GM23248 (cell line): ENCODE results near the gene CSTPP1. TPM values are rescaled to one million over a fixed set of nuclear protein-coding genes. Genes with fewer than 3 reads are reported as not detected.
A peak's percentile ranks its signal among the peaks of the same experiment; 100 is the strongest.

Source experiments
- DNase-seq: peaks from one replicate; pipeline ENCODE4 v3.0.0-alpha.2; 2015
- H2AFZ ChIP-seq: fragments of 200-600 bp; sonication (generic); 2 replicates; pipeline ENCODE4 v1.6.1; 2016; ENCODE audit warnings: antibody characterized with exemption
- H3F3A ChIP-seq: fragments of 200-600 bp; sonication (generic); 2 replicates; pipeline ENCODE4 v1.6.1; 2016; ENCODE audit warnings: mild to moderate bottlenecking, antibody characterized with exemption, mixed run types; ENCODE audit not compliant: insufficient read depth
- H3K27ac ChIP-seq: fragments of 200-600 bp; sonication (generic); 2 replicates; pipeline ENCODE4 v1.5.1; 2016; ENCODE audit warnings: mild to moderate bottlenecking
- H3K27me3 ChIP-seq: fragments of 200-600 bp; sonication (generic); replicated peaks from 2 replicates; pipeline ENCODE4 v1.6.1; 2016; ENCODE audit warnings: mild to moderate bottlenecking; ENCODE audit not compliant: insufficient read depth
- H3K36me3 ChIP-seq: fragments of 200-600 bp; sonication (generic); 2 replicates; pipeline ENCODE4 v1.6.1; 2016; ENCODE audit warnings: low read depth, mild to moderate bottlenecking
- H3K4me1 ChIP-seq: fragments of 200-600 bp; sonication (generic); 2 replicates; pipeline ENCODE4 v1.6.1; 2016; ENCODE audit warnings: mild to moderate bottlenecking; ENCODE audit not compliant: insufficient read depth
- H3K4me2 ChIP-seq: fragments of 200-600 bp; sonication (generic); one replicate; pipeline ENCODE4 v1.6.1; 2016; ENCODE audit warnings: mild to moderate bottlenecking; ENCODE audit not compliant: unreplicated experiment
- H3K4me3 ChIP-seq: fragments of 200-600 bp; sonication (generic); 2 replicates; pipeline ENCODE4 v1.5.1; 2016; ENCODE audit warnings: mild to moderate bottlenecking
- H3K79me2 ChIP-seq: fragments of 200-600 bp; sonication (generic); 2 replicates; pipeline ENCODE4 v1.6.1; 2016; ENCODE audit warnings: mild to moderate bottlenecking; ENCODE audit not compliant: insufficient read depth
- H3K9ac ChIP-seq: fragments of 200-600 bp; sonication (generic); 2 replicates; pipeline ENCODE4 v1.6.1; 2016; ENCODE audit warnings: mild to moderate bottlenecking
- H3K9me2 ChIP-seq: fragments of 200-600 bp; sonication (generic); 2 replicates; pipeline ENCODE4 v1.6.1; 2016; ENCODE audit warnings: mixed run types, mild to moderate bottlenecking, moderate library complexity; ENCODE audit not compliant: insufficient read depth
- H3K9me3 ChIP-seq: fragments of 200-600 bp; sonication (generic); one replicate; pipeline ENCODE4 v1.6.1; 2017; ENCODE audit warnings: low read depth
- H4K20me1 ChIP-seq: fragments of 200-600 bp; sonication (generic); 2 replicates; pipeline ENCODE4 v1.6.0; 2016; ENCODE audit not compliant: insufficient read depth
- EZH2 ChIP-seq: fragments of 200-600 bp; sonication (generic); IDR thresholded peaks from 2 replicates; pipeline ENCODE4 v1.6.1; 2018; ENCODE audit warnings: antibody characterized with exemption, mild to moderate bottlenecking; ENCODE audit not compliant: insufficient read depth, poor library complexity, severe bottlenecking
- EZH2phosphoT487 ChIP-seq: fragments of 200-600 bp; sonication (generic); IDR thresholded peaks from 2 replicates; pipeline ENCODE4 v1.6.1; 2018; ENCODE audit warnings: antibody characterized with exemption, moderate library complexity, mild to moderate bottlenecking, low read depth; ENCODE audit not compliant: insufficient read depth
- WGBS, 2 experiments: methylation state at CpG; one replicate each; pipeline ENCODE4 v1.1.6; 2015 to 2017; ENCODE audit warnings: low lambda C conversion rate in 2 of 2, low coverage in 1 of 2; ENCODE audit errors: missing lambda C conversion rate in 2 of 2; 5-methylcytosine and 5-hydroxymethylcytosine counted together
- in situ Hi-C: fragments of 300-500 bp; cut with MboI; formaldehyde crosslinking; loops from 2 replicates; pipeline ENCODE4 v1.15.0; 2020
- polyA plus RNA-seq: library from polyadenylated mRNA; unstranded; fragments of >200 nt; fragmentation: Nextera tagmentation; extraction: Ambion mirVana; gene quantifications from 2 replicates; pipeline ENCODE4 v1.2.1, GENCODE V29; 2016
- total RNA-seq: library from RNA; depleted of rRNA; stranded (reverse); fragments of >200 nt; shearing (Covaris generic); gene quantifications from 2 replicates; pipeline ENCODE4 v1.2.3, GENCODE V29; 2014

Gene CSTPP1
- total and polyA plus RNA-seq, 2 experiments from 2014 or later: 21.7 to 39.9 TPM

DNA sequence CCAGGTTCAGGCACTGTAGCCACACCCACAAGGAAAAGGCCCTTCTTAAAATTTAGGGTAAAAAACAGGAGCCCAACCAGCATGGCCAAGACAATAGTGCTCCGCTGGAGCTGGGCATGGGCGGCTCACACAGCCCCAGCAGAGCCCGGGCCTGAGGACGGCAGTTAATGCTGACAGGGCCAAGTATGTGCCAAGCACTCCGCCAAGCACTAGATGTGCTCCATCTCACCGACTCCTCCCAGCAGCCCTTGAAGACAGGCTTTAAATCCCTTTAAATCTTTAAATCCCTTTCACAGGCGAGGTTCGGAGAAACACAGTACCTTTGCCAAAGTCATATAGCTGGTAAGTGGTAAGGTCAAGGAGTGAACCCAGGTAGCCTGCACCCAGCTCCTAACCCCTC lies 235.3 kb downstream of the CSTPP1 start:
- no peaks in the 10 kb centered on the region for H3F3A ChIP-seq
- in situ Hi-C loops: no loop called here
- H3K4me1 ChIP-seq: peaks cover 10% of the 10 kb centered on the region; the same call in 1 of the 2 replicates
- H3K36me3 ChIP-seq: peaks cover 26% of the 10 kb centered on the region; the same call in 1 of the 2 replicates
- H3K27ac ChIP-seq: no peak overlapping the region
- H3K9me2 ChIP-seq: no peaks in the 10 kb centered on the region
- H3K4me2 ChIP-seq: no peak overlapping the region
- H3K4me3 ChIP-seq: no peak overlapping the region
- TF ChIP-seq EZH2phosphoT487: no peak
- no peak for TF ChIP-seq EZH2
- no peaks in the 10 kb centered on the region for H3K27me3 ChIP-seq
- no peak overlapping the region for H2AFZ ChIP-seq
- H3K9me3 ChIP-seq: no peaks in the 10 kb centered on the region
- peaks cover 96% of the 10 kb centered on the region for H3K79me2 ChIP-seq
- DNase-seq: no peak
- WGBS, 2 experiments: 61 to 62% methylated on average over 8 of the region's 8 CpGs
- H3K9ac ChIP-seq: no peak overlapping the region
- no peaks in the 10 kb centered on the region for H4K20me1 ChIP-seq

DNA sequence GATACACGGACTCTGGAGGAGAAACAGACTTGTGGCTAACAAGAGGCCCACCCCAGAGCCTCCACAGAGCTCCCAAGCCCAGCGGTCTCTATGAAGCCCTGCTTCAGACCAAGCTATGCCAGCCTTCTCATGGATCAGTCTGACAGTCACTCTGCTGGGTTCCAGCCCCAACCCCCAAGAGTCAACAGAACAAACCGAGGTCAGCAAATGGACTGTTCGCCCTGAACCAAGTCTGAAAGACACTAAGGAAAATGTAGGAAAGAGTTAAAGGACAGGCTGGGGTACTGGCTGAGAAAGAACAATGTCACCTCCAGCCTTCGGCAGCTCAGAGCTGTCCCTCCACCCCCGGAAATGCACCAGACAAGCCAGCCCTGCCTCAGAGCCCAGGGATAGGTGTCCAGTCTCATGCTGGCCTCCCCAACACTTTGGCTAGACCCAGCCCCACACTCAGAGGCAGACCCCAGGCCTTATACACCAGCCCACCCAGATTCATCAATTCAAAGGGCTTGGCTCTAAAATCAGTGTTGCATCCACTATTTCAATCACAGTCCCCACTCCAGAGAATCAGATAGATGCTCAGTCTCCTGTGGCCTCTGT lies 236.3 kb downstream of the CSTPP1 start:
- in situ Hi-C loops: no loop called here
- Histone ChIP-seq H3K9ac (no peak overlapping the region), H2AFZ (no peak overlapping the region), H3K27me3 (no peaks in the 10 kb centered on the region), H3K79me2 (peaks cover 86% of the 10 kb centered on the region), H3K4me2 (no peak overlapping the region), H4K20me1 (no peaks in the 10 kb centered on the region), H3K4me3 (no peak overlapping the region), H3K9me2 (no peaks in the 10 kb centered on the region), H3K4me1 (peaks cover 13% of the 10 kb centered on the region), H3K36me3 (peaks cover 20% of the 10 kb centered on the region; the same call in 1 of the 2 replicates), H3F3A (no peaks in the 10 kb centered on the region), H3K27ac (no peak overlapping the region), H3K9me3 (no peaks in the 10 kb centered on the region)
- TF ChIP-seq EZH2 (no peak), EZH2phosphoT487 (no peak)
- 64 to 65% methylated on average over 6 of the region's 6 CpGs for WGBS, 2 experiments
- DNase-seq: no peak

DNA sequence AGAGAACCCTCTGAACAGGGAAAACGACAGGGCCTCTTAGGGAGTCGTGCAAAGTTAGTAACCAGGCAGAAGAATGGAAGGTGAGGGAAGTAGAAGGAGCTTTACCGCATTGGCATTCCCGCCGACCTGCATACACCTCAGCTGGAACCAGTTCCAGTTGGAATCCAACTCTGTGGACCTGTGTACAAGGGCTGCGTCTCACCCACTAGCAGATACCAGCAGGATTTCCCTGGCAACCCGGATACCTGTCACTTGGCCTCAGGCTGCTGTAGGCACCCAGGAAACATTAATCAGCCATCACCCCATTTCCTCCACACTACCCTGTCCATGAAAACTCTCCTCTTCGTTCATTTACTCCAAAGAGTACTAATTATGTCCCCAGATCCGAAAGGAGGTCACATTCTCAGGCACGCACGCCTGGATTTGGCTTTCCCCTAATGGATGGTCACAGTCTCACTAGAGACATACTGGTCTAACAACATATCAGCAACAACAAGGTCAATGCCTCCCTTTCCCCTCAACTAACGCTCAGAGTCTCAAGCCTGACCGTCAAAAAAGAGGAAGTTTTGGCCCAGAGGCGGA lies 239.3 kb downstream of the CSTPP1 start:
- no peaks in the 10 kb centered on the region for H3F3A ChIP-seq
- peak overlapping the region; percentile 97 for H3K9ac ChIP-seq
- no peaks in the 10 kb centered on the region for H4K20me1 ChIP-seq
- peak overlapping the region; percentile 82; the same call in 1 of the 2 replicates for H2AFZ ChIP-seq
- peaks cover 15% of the 10 kb centered on the region for H3K4me1 ChIP-seq
- H3K79me2 ChIP-seq: peaks cover 56% of the 10 kb centered on the region
- 30 to 34% methylated on average over 14 of the region's 14 CpGs for WGBS, 2 experiments
- no peak for TF ChIP-seq EZH2phosphoT487
- H3K9me2 ChIP-seq: no peaks in the 10 kb centered on the region
- H3K27ac ChIP-seq: peak overlapping the region; percentile 76
- H3K9me3 ChIP-seq: no peaks in the 10 kb centered on the region
- in situ Hi-C loops: no loop called here
- DNase-seq: no peak
- H3K4me3 ChIP-seq: peak overlapping the region; percentile 96
- peaks cover 9% of the 10 kb centered on the region; the same call in 1 of the 2 replicates for H3K36me3 ChIP-seq
- peak overlapping the region; percentile 90 for H3K4me2 ChIP-seq
- no peaks in the 10 kb centered on the region for H3K27me3 ChIP-seq

DNA sequence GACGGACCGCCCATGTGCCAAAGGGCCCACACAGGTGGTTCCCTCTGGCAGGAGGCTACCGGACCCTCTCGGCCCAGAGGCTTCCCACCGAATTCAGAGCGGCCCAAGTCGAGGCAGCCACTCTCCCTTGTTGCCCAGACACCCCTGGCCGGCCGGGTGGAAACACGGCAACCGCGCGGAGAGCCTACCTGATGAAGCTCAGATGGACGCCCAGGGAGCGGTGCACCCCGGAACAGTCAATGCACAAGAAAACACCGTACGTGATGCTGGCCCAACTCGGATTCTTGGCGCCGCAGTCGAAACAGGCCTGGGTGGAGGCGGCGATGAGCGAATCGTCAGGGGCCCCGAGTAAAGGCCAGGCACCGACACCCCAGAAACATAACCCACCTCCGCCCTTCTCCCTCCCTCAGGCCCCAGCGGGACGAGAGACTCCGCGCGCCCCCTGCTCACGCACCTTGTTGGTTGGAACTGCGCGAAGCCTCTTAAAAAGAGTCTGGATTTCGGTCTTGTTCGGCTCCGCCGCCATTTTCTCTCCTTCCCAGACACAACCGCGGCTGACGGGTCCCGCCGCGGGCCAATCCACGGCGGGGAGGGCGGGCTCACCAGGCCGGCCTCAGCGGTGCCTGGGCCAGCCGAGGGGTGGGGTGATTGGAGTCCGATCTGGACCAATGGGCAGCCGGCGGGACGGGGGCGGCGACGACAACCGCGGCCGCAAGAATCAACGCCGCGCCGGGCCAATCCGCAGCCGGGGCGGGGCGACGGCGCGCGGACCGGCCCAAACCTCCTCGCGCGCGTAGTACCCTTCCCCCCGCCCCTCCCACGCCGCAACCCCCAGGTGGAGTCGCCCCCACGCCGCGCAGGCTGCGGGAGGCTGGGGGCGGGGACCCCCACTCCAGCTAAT lies 240.0 kb downstream of the CSTPP1 start, which contains the start of gene ARFGAP2:
Gene ARFGAP2 (minus strand): TSS at position 552 of the 901 bp plus-strand sequence. CDS start 26 bp downstream, at position 526.
- Histone ChIP-seq H3K9me3 (no peaks in the 10 kb centered on the region), H4K20me1 (no peaks in the 10 kb centered on the region), H3K36me3 (peaks cover 2% of the 10 kb centered on the region; the same call in 1 of the 2 replicates), H2AFZ (peak within 1 kb of the TSS; percentile 96), H3K27ac (peak within 1 kb of the TSS; percentile 85), H3K4me3 (peak within 1 kb of the TSS; percentile 96), H3K4me1 (peaks cover 15% of the 10 kb centered on the region), H3F3A (no peaks in the 10 kb centered on the region), H3K4me2 (peak within 1 kb of the TSS; percentile 95), H3K27me3 (no peaks in the 10 kb centered on the region), H3K79me2 (peaks cover 49% of the 10 kb centered on the region), H3K9ac (peak within 1 kb of the TSS; percentile 97), H3K9me2 (no peaks in the 10 kb centered on the region)
- 0 to 1% methylated on average over 55 to 82 of the region's 89 CpGs for WGBS, 2 experiments
- in situ Hi-C loops: no loop called here
- peak; percentile 99 for DNase-seq
- TF ChIP-seq EZH2phosphoT487 (no peak), EZH2 (no peak)
